Measurements from ENCODE around the gene CDC20B. TPM values are rescaled to one million over a fixed set of nuclear protein-coding genes. Genes with fewer than 3 reads are reported as not detected.

The CDC20B gene
- total and polyA plus RNA-seq, 2 of the 8 experiments (the other 6 are each of a cell fraction or from before 2014, with no cell fraction given) = 0.06 TPM; not detected in 1

DNA sequence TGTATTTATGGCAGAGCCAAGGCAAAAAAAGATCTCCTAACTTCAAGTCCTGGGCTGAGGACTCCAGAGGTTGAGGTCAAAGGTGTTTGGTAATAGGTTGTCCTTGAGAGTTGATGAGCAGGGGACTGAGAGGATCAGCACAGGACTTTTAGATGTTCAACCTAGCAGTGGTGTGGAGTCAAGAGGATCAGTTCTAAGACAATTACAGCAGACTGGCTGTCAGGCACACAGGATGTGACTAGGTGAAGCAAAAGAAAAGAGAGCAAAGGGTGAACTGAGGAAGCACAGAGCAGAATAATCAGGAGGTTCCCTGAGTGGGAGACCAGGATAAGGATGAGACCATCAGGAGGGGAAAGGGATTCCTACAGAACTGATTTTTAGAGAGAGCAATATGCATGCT, 59.6 kb downstream of the CDC20B start:
- no peak overlapping the region for H2BK120ac ChIP-seq (replicated peaks; ENCODE audit: low read depth, low read length)
- H3K4me2 ChIP-seq (ENCODE audit: insufficient read depth in 1 of 2, low read depth in 2 of 2, low read length in 2 of 2) = no peak overlapping the region
- H3K9me3 ChIP-seq (ENCODE audit: insufficient read depth in 2 of 2, low read depth in 1 of 2, low read length in 1 of 2) = no peaks in the 10 kb centered on the region
- no peak overlapping the region for H2BK15ac ChIP-seq (ENCODE audit: low read length)
- no peak overlapping the region for H3K14ac ChIP-seq (ENCODE audit: insufficient read length)
- no peak overlapping the region for H3K4ac ChIP-seq (replicated peaks; ENCODE audit: insufficient read length, low read depth, low read length)
- no peaks in the 10 kb centered on the region for H3K27me3 ChIP-seq (replicated peaks in 1 of 4; ENCODE audit: control insufficient read depth in 3 of 4, extremely low read depth in 1 of 4, insufficient read depth in 3 of 4, low read length in 3 of 4)
- H4K91ac ChIP-seq (replicated peaks; ENCODE audit: insufficient read length, low read length) = no peak overlapping the region
- no peaks in the 10 kb centered on the region for H4K20me1 ChIP-seq (replicated peaks in 1 of 2; ENCODE audit: control insufficient read depth in 1 of 2, insufficient read depth in 2 of 2, low read length in 2 of 2)
- H3K23ac ChIP-seq (ENCODE audit: insufficient read length) = no peak overlapping the region
- no peak overlapping the region for H2BK5ac ChIP-seq (ENCODE audit: low read depth, low read length)
- H2BK20ac ChIP-seq (ENCODE audit: low read length) = no peak overlapping the region
- no peak overlapping the region for H3K56ac ChIP-seq (replicated peaks; ENCODE audit: insufficient read length, low read depth, low read length)
- no peak overlapping the region for H4K5ac ChIP-seq (ENCODE audit: insufficient read length, low read depth, low read length)
- H2AFZ ChIP-seq (ENCODE audit: low read length) = no peak overlapping the region
- no peak overlapping the region for H3K9ac ChIP-seq (replicated peaks in 1 of 4; ENCODE audit: extremely low read depth in 1 of 4, low read depth in 3 of 4, low read length in 3 of 4)
- H3K18ac ChIP-seq (ENCODE audit: extremely low read depth, low read length) = no peak overlapping the region
- no peak overlapping the region for H4K8ac ChIP-seq (ENCODE audit: extremely low read depth, insufficient read depth, low read length)
- no peak overlapping the region for H3K27ac ChIP-seq (ENCODE audit: low read depth, low read length)
- H2BK12ac ChIP-seq (ENCODE audit: low read depth, low read length) = no peak overlapping the region
- no peak overlapping the region for H3K4me3 ChIP-seq (ENCODE audit: extremely low read depth in 1 of 4, insufficient read depth in 2 of 4, low read depth in 3 of 4, low read length in 4 of 4)
- H3K36me3 ChIP-seq (ENCODE audit: control insufficient read depth in 2 of 4, insufficient read depth in 4 of 4, low read length in 3 of 4) = no peaks in the 10 kb centered on the region
- no peaks in the 10 kb centered on the region for H3K23me2 ChIP-seq (ENCODE audit: low read depth, low read length)
- H2AK5ac ChIP-seq (ENCODE audit: low read depth, low read length) = no peak overlapping the region
- ChIA-PET POLR2A (ENCODE audit: partially characterized antibody) (no interaction called here), CTCF (ENCODE audit: partially characterized antibody) (no interaction called here)
- H3K4me1 ChIP-seq (replicated peaks in 1 of 4; ENCODE audit: control insufficient read depth in 3 of 4, insufficient read depth in 4 of 4, low read length in 3 of 4) = peaks cover 0 to 5% (median 1%) of the 10 kb centered on the region in 4 experiments; a peak in 2 of 7 replicates
- FAIRE-seq = no peak
- no peaks in the 10 kb centered on the region for H3K79me2 ChIP-seq (ENCODE audit: control insufficient read depth in 1 of 2, insufficient read depth in 2 of 2, low read length in 2 of 2)
- DNase-seq (ENCODE audit: low read depth in 1 of 2, low spot score in 2 of 2) = no peak
- no peaks in the 10 kb centered on the region for H3K79me1 ChIP-seq (ENCODE audit: low read depth, low read length)
- no peak for TF ChIP-seq TAF1 (IDR thresholded peaks at IDR 0.05; ENCODE audit: low read depth, low read length)
- no peak for TF ChIP-seq SIN3A (conservative IDR thresholded peaks at IDR 0.05 in 1 of 2, IDR thresholded peaks at IDR 0.05 in 1 of 2; ENCODE audit: low read depth in 1 of 2, low read length in 2 of 2)
- TF ChIP-seq GTF2F1 (IDR thresholded peaks at IDR 0.05; ENCODE audit: borderline replicate concordance, low read depth, low read length) = no peak

All from H1 (cell line).